ENCODE data around the gene FRRS1. TPM values are rescaled to one million over a fixed set of nuclear protein-coding genes. Genes with fewer than 3 reads are reported as not detected.
"Not testable (repeated sequence)": the region's sequence is repeated elsewhere in the genome, so short reads cannot be mapped to it uniquely, and the experiment has no call there.

FRRS1 gene
- 4.9 TPM for polyA plus RNA-seq (2012; ENCODE audit: missing spikeins)

- peak; percentile 52 for DNase-seq (ENCODE audit: insufficient read length)
- FAIRE-seq = peak; percentile 95
- TF ChIP-seq POLR2A (IDR thresholded peaks at IDR 0.05; ENCODE audit: low read depth, low read length) (peak; percentile 74), POLR2AphosphoS5 (IDR thresholded peaks at IDR 0.05; ENCODE audit: low read depth, low read length) (peak; percentile 65), TAF1 (IDR thresholded peaks at IDR 0.05; ENCODE audit: borderline replicate concordance, low read depth, low read length) (peak; percentile 37; the same call in 1 of the 2 replicates)
Observed at GRCh38 chr1:99766378-99766800, at the start of gene FRRS1. FRRS1 (minus strand) TSS chr1:99766635; CDS start chr1:99748768, 17,867 bp downstream.

- FAIRE-seq (no peak), DNase-seq (ENCODE audit: insufficient read length) (no peak)
- no peak for TF ChIP-seq POLR2A (IDR thresholded peaks at IDR 0.05; ENCODE audit: low read depth, low read length)
- TF ChIP-seq POLR2AphosphoS5 (IDR thresholded peaks at IDR 0.05; ENCODE audit: low read depth, low read length) = no peak
- TF ChIP-seq TAF1 (IDR thresholded peaks at IDR 0.05; ENCODE audit: borderline replicate concordance, low read depth, low read length) = no peak
Observed at GRCh38 chr1:99814373-99814900, 48.0 kb upstream of the FRRS1 start.

- DNase-seq (ENCODE audit: insufficient read length) (no peak), FAIRE-seq (no peak)
- TF ChIP-seq POLR2AphosphoS5 (IDR thresholded peaks at IDR 0.05; ENCODE audit: low read depth, low read length) (no peak), TAF1 (IDR thresholded peaks at IDR 0.05; ENCODE audit: borderline replicate concordance, low read depth, low read length) (no peak), POLR2A (IDR thresholded peaks at IDR 0.05; ENCODE audit: low read depth, low read length) (no peak)
Observed at GRCh38 chr1:99811747-99812146, 45.3 kb upstream of the FRRS1 start.

- TF ChIP-seq POLR2A (IDR thresholded peaks at IDR 0.05; ENCODE audit: low read depth, low read length) (no peak), TAF1 (IDR thresholded peaks at IDR 0.05; ENCODE audit: borderline replicate concordance, low read depth, low read length) (no peak), POLR2AphosphoS5 (IDR thresholded peaks at IDR 0.05; ENCODE audit: low read depth, low read length) (no peak)
- FAIRE-seq = no peak
- DNase-seq (ENCODE audit: insufficient read length) = no peak
Observed at GRCh38 chr1:99811075-99811474, 44.6 kb upstream of the FRRS1 start.

GRCh38 chr1:99808391-99809115 lies 42.1 kb upstream of the FRRS1 start:
- peak; percentile 89 for FAIRE-seq
- TF ChIP-seq TAF1 (IDR thresholded peaks at IDR 0.05; ENCODE audit: borderline replicate concordance, low read depth, low read length) (no peak), POLR2AphosphoS5 (IDR thresholded peaks at IDR 0.05; ENCODE audit: low read depth, low read length) (no peak), POLR2A (IDR thresholded peaks at IDR 0.05; ENCODE audit: low read depth, low read length) (no peak)
- peak; percentile 25 for DNase-seq (ENCODE audit: insufficient read length)

- TF ChIP-seq POLR2A (IDR thresholded peaks at IDR 0.05; ENCODE audit: low read depth, low read length) = no peak
- TF ChIP-seq TAF1 (IDR thresholded peaks at IDR 0.05; ENCODE audit: borderline replicate concordance, low read depth, low read length) = no peak
- no peak for TF ChIP-seq POLR2AphosphoS5 (IDR thresholded peaks at IDR 0.05; ENCODE audit: low read depth, low read length)
- DNase-seq (ENCODE audit: insufficient read length) = no peak
- FAIRE-seq = no peak
Observed at GRCh38 chr1:99806882-99807281, 40.4 kb upstream of the FRRS1 start.

- DNase-seq (ENCODE audit: insufficient read length) = no peak
- FAIRE-seq = no peak
- TF ChIP-seq POLR2AphosphoS5 (IDR thresholded peaks at IDR 0.05; ENCODE audit: low read depth, low read length) (no peak), POLR2A (IDR thresholded peaks at IDR 0.05; ENCODE audit: low read depth, low read length) (no peak), TAF1 (IDR thresholded peaks at IDR 0.05; ENCODE audit: borderline replicate concordance, low read depth, low read length) (no peak)
Observed at GRCh38 chr1:99801584-99801983, 35.1 kb upstream of the FRRS1 start.

GRCh38 chr1:99793861-99794260 lies 27.4 kb upstream of the FRRS1 start:
- DNase-seq (ENCODE audit: insufficient read length); FAIRE-seq: not testable (repeated sequence)

- FAIRE-seq (no peak), DNase-seq (ENCODE audit: insufficient read length) (no peak)
- TF ChIP-seq POLR2A (IDR thresholded peaks at IDR 0.05; ENCODE audit: low read depth, low read length) = no peak
- no peak for TF ChIP-seq TAF1 (IDR thresholded peaks at IDR 0.05; ENCODE audit: borderline replicate concordance, low read depth, low read length)
- no peak for TF ChIP-seq POLR2AphosphoS5 (IDR thresholded peaks at IDR 0.05; ENCODE audit: low read depth, low read length)
Observed at GRCh38 chr1:99789715-99790114, 23.3 kb upstream of the FRRS1 start.

GRCh38 chr1:99788896-99789295 lies 22.5 kb upstream of the FRRS1 start:
- no peak for FAIRE-seq
- DNase-seq (ENCODE audit: insufficient read length) = no peak
- TF ChIP-seq POLR2A (IDR thresholded peaks at IDR 0.05; ENCODE audit: low read depth, low read length) = no peak
- no peak for TF ChIP-seq TAF1 (IDR thresholded peaks at IDR 0.05; ENCODE audit: borderline replicate concordance, low read depth, low read length)
- TF ChIP-seq POLR2AphosphoS5 (IDR thresholded peaks at IDR 0.05; ENCODE audit: low read depth, low read length) = no peak

- DNase-seq (ENCODE audit: insufficient read length) (no peak), FAIRE-seq (peak; percentile 78)
Observed at GRCh38 chr1:99786751-99787501, 20.5 kb upstream of the FRRS1 start.

More at GRCh38 chr1:99786751-99787501, 20.5 kb upstream of the FRRS1 start:
- TF ChIP-seq POLR2A (IDR thresholded peaks at IDR 0.05; ENCODE audit: low read depth, low read length) (no peak), TAF1 (IDR thresholded peaks at IDR 0.05; ENCODE audit: borderline replicate concordance, low read depth, low read length) (no peak), POLR2AphosphoS5 (IDR thresholded peaks at IDR 0.05; ENCODE audit: low read depth, low read length) (no peak)
